Right lobe of liver (tissue), 4 donors: ENCODE measurements around the gene SAG.

Experiments used
- POLR2A ChIP-seq: fragments of 450-650 bp; IDR thresholded peaks from one replicate; pipeline ENCODE4 v1.6.1; 2017; ENCODE audit warnings: antibody characterized with exemption, mild to moderate bottlenecking
- TF ChIP-seq, protein P1 (sequence below), 4 donors: fragments of 200-600 bp in 3 of 4; fragments of 450-650 bp in 1 of 4; IDR thresholded peaks; one replicate each; pipeline versions ENCODE4 v1.5.1 to v1.8.0; 2016 to 2022; ENCODE audit warnings: antibody characterized with exemption in 4 of 4, mild to moderate bottlenecking in 2 of 4
- donor health status: DM: no; HTN: no; CAD: no.
- donor health status: DM: no; HTN: no; CAD: no.
- donor health status: DM: no; HTN: yes; CAD: no.

DNA sequence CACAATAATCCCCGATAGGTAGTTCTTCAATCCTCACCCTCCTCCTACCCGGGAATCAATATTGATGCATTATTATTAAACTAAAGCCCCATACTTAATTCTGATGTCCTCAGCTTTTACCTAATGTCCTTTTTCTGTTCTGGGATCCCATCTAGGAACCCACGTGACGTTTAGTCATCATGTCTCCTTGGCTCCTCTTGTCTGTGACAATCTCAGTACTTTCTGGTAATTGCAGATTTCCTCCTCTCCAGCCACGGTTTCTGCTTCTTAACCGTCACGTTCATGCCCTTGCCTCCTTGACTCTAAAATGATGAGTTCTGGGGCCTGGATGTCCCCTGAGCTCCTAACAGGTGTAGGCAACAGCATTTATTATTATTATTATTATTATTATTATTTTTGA is 43.8 kb downstream of the SAG start:
- TF ChIP-seq, protein P1, sequence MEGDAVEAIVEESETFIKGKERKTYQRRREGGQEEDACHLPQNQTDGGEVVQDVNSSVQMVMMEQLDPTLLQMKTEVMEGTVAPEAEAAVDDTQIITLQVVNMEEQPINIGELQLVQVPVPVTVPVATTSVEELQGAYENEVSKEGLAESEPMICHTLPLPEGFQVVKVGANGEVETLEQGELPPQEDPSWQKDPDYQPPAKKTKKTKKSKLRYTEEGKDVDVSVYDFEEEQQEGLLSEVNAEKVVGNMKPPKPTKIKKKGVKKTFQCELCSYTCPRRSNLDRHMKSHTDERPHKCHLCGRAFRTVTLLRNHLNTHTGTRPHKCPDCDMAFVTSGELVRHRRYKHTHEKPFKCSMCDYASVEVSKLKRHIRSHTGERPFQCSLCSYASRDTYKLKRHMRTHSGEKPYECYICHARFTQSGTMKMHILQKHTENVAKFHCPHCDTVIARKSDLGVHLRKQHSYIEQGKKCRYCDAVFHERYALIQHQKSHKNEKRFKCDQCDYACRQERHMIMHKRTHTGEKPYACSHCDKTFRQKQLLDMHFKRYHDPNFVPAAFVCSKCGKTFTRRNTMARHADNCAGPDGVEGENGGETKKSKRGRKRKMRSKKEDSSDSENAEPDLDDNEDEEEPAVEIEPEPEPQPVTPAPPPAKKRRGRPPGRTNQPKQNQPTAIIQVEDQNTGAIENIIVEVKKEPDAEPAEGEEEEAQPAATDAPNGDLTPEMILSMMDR (IDR thresholded peaks at IDR 0.05): no peak
- TF ChIP-seq POLR2A: no peak
